Right hindlimb (tissue), 1 donor: ENCODE data around the gene CLCN5.

Experiments
- DNase-seq: peaks from one replicate; pipeline ENCODE4 v3.0.0-alpha.2; 2018

Gene CLCN5

GRCh38 chrX:49922291-49923241 lies at the start of gene CLCN5:
TSS of gene CLCN5 (plus strand) at chrX:49922596. CDS start at chrX:49925299, 2,703 bp downstream.
- peak; percentile 98 for DNase-seq

- no peak for DNase-seq
These were observed 45.6 kb upstream of the CLCN5 start for GRCh38 chrX:49876750-49877149.

GRCh38 chrX:49877397-49878101 lies 44.8 kb upstream of the CLCN5 start:
- DNase-seq: no peak

GRCh38 chrX:49878128-49878833 lies 44.1 kb upstream of the CLCN5 start:
- no peak for DNase-seq

GRCh38 chrX:49878834-49879655 lies 43.4 kb upstream of the CLCN5 start, which contains the start of gene USP27X:
TSS of gene USP27X (plus strand) at chrX:49879484. CDS start at chrX:49880308, 824 bp downstream.
- peak; percentile 85 for DNase-seq

GRCh38 chrX:49879656-49880277 lies 42.6 kb upstream of the CLCN5 start:
- DNase-seq: peak; percentile 15

GRCh38 chrX:49880668-49881067 lies 41.7 kb upstream of the CLCN5 start:
- DNase-seq: no peak

GRCh38 chrX:49884290-49884862 lies 38.0 kb upstream of the CLCN5 start:
- DNase-seq: peak; percentile 47

- DNase-seq: no peak
These were observed 29.9 kb upstream of the CLCN5 start for GRCh38 chrX:49892542-49892941.

GRCh38 chrX:49896951-49897350 lies 25.4 kb upstream of the CLCN5 start:
- no peak for DNase-seq

- DNase-seq: no peak
These were observed 21.3 kb upstream of the CLCN5 start for GRCh38 chrX:49901048-49901447.

- no peak for DNase-seq
These were observed 12.1 kb upstream of the CLCN5 start for GRCh38 chrX:49910344-49910743.

GRCh38 chrX:49912086-49912485 lies 10.3 kb upstream of the CLCN5 start:
- DNase-seq: no peak

- DNase-seq: no peak
These were observed 9.5 kb upstream of the CLCN5 start for GRCh38 chrX:49912861-49913260.

GRCh38 chrX:49915361-49916222 lies 6.8 kb upstream of the CLCN5 start:
- DNase-seq: peak; percentile 39

- DNase-seq: no peak
These were observed 2.8 kb upstream of the CLCN5 start for GRCh38 chrX:49919617-49920016.

- no peak for DNase-seq
These were observed 1.3 kb upstream of the CLCN5 start for GRCh38 chrX:49921109-49921508.

GRCh38 chrX:49925176-49925575 lies 2.8 kb downstream of the CLCN5 start:
- DNase-seq: no peak

- no peak for DNase-seq
These were observed 7.6 kb downstream of the CLCN5 start for GRCh38 chrX:49930039-49930438.

- DNase-seq: no peak
These were observed 10.4 kb downstream of the CLCN5 start for GRCh38 chrX:49932791-49933190.
